GM23338 (cell line): Measurements from ENCODE around the gene CCDC28B. TPM values are rescaled to one million over a fixed set of nuclear protein-coding genes. Genes with fewer than 3 reads are reported as not detected.

ENCODE experiments used
- ATAC-seq: fragments of 200-7000 bp; cut with Tn5 transposase; 3 replicates; pipeline ENCODE4 v1.9.1; 2020
- DNase-seq: peaks from one replicate; pipeline ENCODE4 v3.0.0-alpha.2; 2015; ENCODE audit warnings: low spot score
- H2AFZ ChIP-seq: fragments of 200-600 bp; sonication (generic); 2 replicates; pipeline ENCODE4 v1.8.0; 2016; ENCODE audit warnings: antibody characterized with exemption, mild to moderate bottlenecking, moderate library complexity
- H3F3A ChIP-seq: fragments of 200-600 bp; sonication (generic); replicated peaks from 2 replicates; pipeline ENCODE4 v1.8.0; 2017; ENCODE audit warnings: antibody characterized with exemption, mixed run types, low read depth
- H3K27ac ChIP-seq: fragments of 200-600 bp; sonication (generic); 2 replicates; pipeline ENCODE4 v1.6.1; 2016; ENCODE audit warnings: low read depth
- H3K27me3 ChIP-seq: fragments of 200-600 bp; sonication (generic); 2 replicates; pipeline ENCODE4 v1.8.0; 2016; ENCODE audit warnings: mild to moderate bottlenecking, mixed run types, moderate library complexity; ENCODE audit not compliant: insufficient read depth
- H3K36me3 ChIP-seq: fragments of 200-600 bp; sonication (generic); 2 replicates; pipeline ENCODE4 v1.8.0; 2016; ENCODE audit warnings: mild to moderate bottlenecking; ENCODE audit not compliant: insufficient read depth
- H3K4me1 ChIP-seq: fragments of 200-600 bp; sonication (generic); 2 replicates; pipeline ENCODE4 v1.8.0; 2016; ENCODE audit warnings: mild to moderate bottlenecking, moderate library complexity; ENCODE audit not compliant: insufficient read depth
- H3K4me2 ChIP-seq: fragments of 200-600 bp; sonication (generic); 2 replicates; pipeline ENCODE4 v1.7.1; 2017; ENCODE audit warnings: mixed run types
- H3K4me3 ChIP-seq: fragments of 200-600 bp; sonication (generic); 2 replicates; pipeline ENCODE4 v1.6.1; 2016; ENCODE audit warnings: mixed run types
- H3K79me2 ChIP-seq: fragments of 200-600 bp; sonication (generic); replicated peaks from 2 replicates; pipeline ENCODE4 v1.8.0; 2017; ENCODE audit warnings: mild to moderate bottlenecking; ENCODE audit not compliant: insufficient read depth
- H3K9me2 ChIP-seq: fragments of 200-600 bp; sonication (generic); 2 replicates; pipeline ENCODE4 v1.8.0; 2017; ENCODE audit not compliant: insufficient read depth
- H4K20me1 ChIP-seq: fragments of 200-600 bp; sonication (generic); replicated peaks from 2 replicates; pipeline ENCODE4 v1.8.0; 2017; ENCODE audit warnings: mild to moderate bottlenecking; ENCODE audit not compliant: insufficient read depth
- H3K27ac Mint-ChIP-seq: 2 replicates; pipeline ENCODE4 v1.8.0; 2020; ENCODE audit warnings: inconsistent platforms, mild to moderate bottlenecking, moderate library complexity, mixed read lengths
- H3K27me3 Mint-ChIP-seq: 3 replicates; pipeline ENCODE4 v1.8.0; 2022; ENCODE audit warnings: low read depth, mild to moderate bottlenecking, moderate library complexity, mixed read lengths, inconsistent platforms; ENCODE audit not compliant: insufficient read depth, poor library complexity
- H3K36me3 Mint-ChIP-seq: 3 replicates; pipeline ENCODE4 v1.8.0; 2021; ENCODE audit warnings: low read depth, mild to moderate bottlenecking, inconsistent platforms, moderate library complexity, mixed read lengths
- H3K4me1 Mint-ChIP-seq: 3 replicates; pipeline ENCODE4 v1.8.0; 2020; ENCODE audit warnings: mild to moderate bottlenecking, inconsistent platforms, mixed read lengths
- H3K4me3 Mint-ChIP-seq: 3 replicates; pipeline ENCODE4 v1.8.0; 2021; ENCODE audit warnings: moderate library complexity, mild to moderate bottlenecking, inconsistent platforms, mixed read lengths
- H3K9me3 Mint-ChIP-seq: 3 replicates; pipeline ENCODE4 v1.8.0; 2020; ENCODE audit warnings: moderate library complexity, mild to moderate bottlenecking, inconsistent platforms, mixed read lengths
- CREB1 ChIP-seq: fragments of 250-450 bp; sonication (Bioruptor Pico); IDR thresholded peaks from 2 replicates; pipeline ENCODE4 v1.5.0; 2020; ENCODE audit warnings: low read depth, mild to moderate bottlenecking, moderate library complexity
- CTCF ChIP-seq, 2 experiments: fragments of 200-600 bp in 1 of 2; sonication (generic) in 1 of 2; conservative IDR thresholded peaks; 2 replicates each; pipeline versions ENCODE4 v1.5.1 to v1.6.1; 2016 to 2017; ENCODE audit warnings: antibody characterized with exemption in 2 of 2, low read depth in 2 of 2, mild to moderate bottlenecking in 2 of 2, moderate library complexity in 1 of 2
- POLR2AphosphoS5 ChIP-seq: IDR thresholded peaks from 2 replicates; pipeline ENCODE4 v1.6.1; 2016; ENCODE audit warnings: antibody characterized with exemption, low read depth
- ZNF114 ChIP-seq: fragments of 250-450 bp; sonication (Bioruptor Pico); IDR thresholded peaks from 2 replicates; pipeline ENCODE4 v1.5.0; 2020; ENCODE audit warnings: mild to moderate bottlenecking, moderate library complexity
- ZNF331 ChIP-seq: fragments of 250-450 bp; sonication (Bioruptor Pico); IDR thresholded peaks from 2 replicates; pipeline ENCODE4 v1.5.0; 2020; ENCODE audit warnings: low read depth, mild to moderate bottlenecking, moderate library complexity
- ZNF462 ChIP-seq: fragments of 250-450 bp; sonication (Bioruptor Pico); IDR thresholded peaks from 2 replicates; pipeline ENCODE4 v1.5.0; 2020; ENCODE audit warnings: mild to moderate bottlenecking, moderate library complexity
- polyA plus RNA-seq: library from polyadenylated mRNA; unstranded; fragments of >200 nt; fragmentation: Nextera tagmentation; extraction: Ambion mirVana; gene quantifications from 2 replicates; pipeline ENCODE4 v1.2.1, GENCODE V29; 2016
- total RNA-seq: library from RNA; depleted of rRNA; stranded (reverse); fragments of >200 nt; shearing (Covaris generic); gene quantifications from 2 replicates; pipeline ENCODE4 v1.2.3, GENCODE V29; 2014

CCDC28B gene
- total and polyA plus RNA-seq, 2 experiments from 2014 or later = 8.7 to 35.2 TPM

- peaks cover 20% of the 10 kb centered on the region for H3F3A ChIP-seq
- Mint-ChIP-seq H3K4me3 (peak overlapping the region; percentile 88), H3K27ac (peak overlapping the region; percentile 81), H3K36me3 (no peaks in the 10 kb centered on the region; the same call in 2 of the 3 replicates), H3K27me3 (peaks cover 13% of the 10 kb centered on the region), H3K9me3 (no peaks in the 10 kb centered on the region), H3K4me1 (peaks cover 16% of the 10 kb centered on the region)
- H3K36me3 ChIP-seq = no peaks in the 10 kb centered on the region
- TF ChIP-seq ZNF114 (CRISPR knock-in tag) (no peak), CTCF (conservative IDR thresholded peaks at IDR 0.05; ENCODE audit: low read depth in 2 of 2) (peak in 1 of 2 experiments; percentile 43; a peak in 1 of 4 replicates), POLR2AphosphoS5 (peak; percentile 94), ZNF462 (CRISPR knock-in tag) (no peak), CREB1 (CRISPR knock-in tag) (peak; percentile 32; the same call in 1 of the 2 replicates), ZNF331 (CRISPR knock-in tag) (no peak)
- peaks cover 7% of the 10 kb centered on the region; the same call in 1 of the 2 replicates for H3K79me2 ChIP-seq
- no peaks in the 10 kb centered on the region for H4K20me1 ChIP-seq
- peaks cover 19% of the 10 kb centered on the region for H3K4me1 ChIP-seq
- DNase-seq (peak; percentile 99), ATAC-seq (peak; percentile 76)
- H3K4me2 ChIP-seq = peak overlapping the region; percentile 99
- H3K27me3 ChIP-seq = peaks cover 7% of the 10 kb centered on the region; the same call in 1 of the 2 replicates
- H3K9me2 ChIP-seq = no peaks in the 10 kb centered on the region
- H3K27ac ChIP-seq = peak overlapping the region; percentile 85
- peak overlapping the region; percentile 84 for H2AFZ ChIP-seq
- peak overlapping the region; percentile 66 for H3K4me3 ChIP-seq
Measured at GRCh38 chr1:32240140-32240951, 40.0 kb downstream of the CCDC28B start.
